ENCODE data around the gene FAM221B. TPM values are rescaled to one million over a fixed set of nuclear protein-coding genes. Genes with fewer than 3 reads are reported as not detected.
A peak's percentile ranks its signal among the peaks of the same experiment; 100 is the strongest.

The FAM221B gene
- total and polyA plus RNA-seq, 9 of the 15 experiments (the other 6 are each of a cell fraction or from before 2014, with no cell fraction given) = 0.01 TPM; not detected in 8

DNA sequence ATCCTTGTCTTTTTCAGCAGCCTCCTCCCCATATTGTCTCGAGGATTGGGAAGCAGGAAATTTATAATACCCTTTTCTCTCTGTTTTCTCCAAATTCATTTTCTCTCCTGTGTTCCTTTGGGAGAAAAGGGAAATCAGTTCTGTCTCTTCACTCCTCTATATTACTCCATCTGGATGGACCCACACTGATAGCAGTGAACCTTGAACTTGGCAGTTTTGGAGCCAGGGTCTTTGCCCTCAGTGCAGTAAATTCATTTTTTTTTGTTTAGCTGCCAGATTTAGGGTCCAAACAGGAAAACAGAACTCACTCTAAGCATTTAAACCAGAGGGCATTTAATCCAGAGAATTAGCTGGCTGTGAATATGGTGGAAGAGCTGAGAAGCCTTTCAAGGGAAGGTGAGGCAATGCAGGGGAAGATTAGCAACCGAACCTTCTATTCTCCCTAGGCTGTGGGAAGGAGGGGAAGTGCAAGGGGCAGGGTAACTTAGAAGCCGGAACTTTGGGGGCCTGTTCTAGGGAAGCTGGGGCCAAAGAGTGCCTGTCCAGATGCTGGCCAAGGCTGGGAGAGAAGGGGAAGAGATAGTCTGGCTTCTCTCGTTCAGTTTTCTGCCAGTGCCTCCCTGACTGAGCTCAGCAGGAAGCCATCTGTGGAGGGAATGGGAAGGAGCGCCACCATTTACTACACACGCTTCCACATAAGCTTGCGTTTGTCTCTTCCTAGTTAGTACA lies 53.5 kb downstream of the FAM221B start:
- H3K9me3 ChIP-seq (replicated peaks; ENCODE audit: control insufficient read depth, insufficient read depth, low read depth, low read length) = no peaks in the 10 kb centered on the region
- peaks cover 6 to 23% of the 10 kb centered on the region in 2 experiments; a peak in 4 of 5 replicates for H3K4me1 ChIP-seq (replicated peaks in 1 of 2; ENCODE audit: control insufficient read depth in 2 of 2, insufficient read depth in 2 of 2, low read length in 2 of 2)
- POLR2A ChIA-PET = interaction anchor here (0.9 to 1.1 kb wide), 3 partner anchors 8 to 36 kb away, joined by 3 to 4 read pairs (median 3); no protein-coding TSS in a partner anchor
- H3K9ac ChIP-seq (ENCODE audit: insufficient read depth in 1 of 2, low read depth in 2 of 2, low read length in 2 of 2) = peak overlapping the region; percentile 51 to 84; a peak in 3 of 4 replicates
- no peaks in the 10 kb centered on the region for H3K27me3 ChIP-seq (ENCODE audit: control insufficient read depth in 2 of 2, insufficient read depth in 2 of 2, low read length in 2 of 2)
- 0 out of 3 replicates have a peak, but pooled peaks cover 4% of the 10 kb centered on the region for H3K36me3 ChIP-seq (ENCODE audit: control insufficient read depth, insufficient read depth, low read length)
- peak in 2 of 4 experiments; percentile 13 to 29 for DNase-seq (ENCODE audit: extremely low read depth in 1 of 4, low spot score in 3 of 4)
- peak; percentile 81 for ATAC-seq
- TF ChIP-seq ZBTB11 (CRISPR knock-in tag; IDR thresholded peaks at IDR 0.05) (0 out of 6 replicates have a peak, but pooled peaks of 1 of the 3 experiments have one; percentile 15), ZNF124 (CRISPR knock-in tag; IDR thresholded peaks at IDR 0.05) (no peak), SPI1 (IDR thresholded peaks at IDR 0.05; ENCODE audit: borderline replicate concordance, low read depth, low read length) (peak; percentile 67; the same call in 1 of the 2 replicates), GATA2 (CRISPR knock-in tag; IDR thresholded peaks at IDR 0.05) (no peak)
- TF ChIP-seq, protein P1, sequence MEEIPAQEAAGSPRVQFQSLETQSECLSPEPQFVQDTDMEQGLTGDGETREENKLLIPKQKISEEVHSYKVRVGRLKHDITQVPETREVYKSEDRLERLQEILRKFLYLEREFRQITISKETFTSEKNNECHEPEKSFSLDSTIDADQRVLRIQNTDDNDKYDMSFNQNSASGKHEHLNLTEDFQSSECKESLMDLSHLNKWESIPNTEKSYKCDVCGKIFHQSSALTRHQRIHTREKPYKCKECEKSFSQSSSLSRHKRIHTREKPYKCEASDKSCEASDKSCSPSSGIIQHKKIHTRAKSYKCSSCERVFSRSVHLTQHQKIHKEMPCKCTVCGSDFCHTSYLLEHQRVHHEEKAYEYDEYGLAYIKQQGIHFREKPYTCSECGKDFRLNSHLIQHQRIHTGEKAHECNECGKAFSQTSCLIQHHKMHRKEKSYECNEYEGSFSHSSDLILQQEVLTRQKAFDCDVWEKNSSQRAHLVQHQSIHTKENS (CRISPR knock-in tag; IDR thresholded peaks at IDR 0.05) = no peak
- intact Hi-C loops (cut with micrococcal nuclease) (loop anchor here (5.0 kb wide), 1 partner anchor 38 kb away; no protein-coding TSS in a partner anchor), in situ Hi-C loops (cut with MboI) (no loop called here)
- BruUV-seq (replicated peaks) = no TSS peak
- CTCF ChIA-PET (ENCODE audit: low intra/inter-chr PET ratio) = no interaction called here
- no peak overlapping the region for H3K4me3 ChIP-seq
- H4K20me1 ChIP-seq (replicated peaks; ENCODE audit: control insufficient read depth, insufficient read depth, low read length) = no peaks in the 10 kb centered on the region
- H3K4me2 ChIP-seq (ENCODE audit: insufficient read depth, low read length) = peak overlapping the region; percentile 62
- peaks cover 9% of the 10 kb centered on the region for H3K79me2 ChIP-seq (ENCODE audit: control insufficient read depth, insufficient read depth, low read length)
- H3K9me1 ChIP-seq (ENCODE audit: control insufficient read depth, insufficient read depth, low read length) = no peaks in the 10 kb centered on the region
- 27% methylated on average over 7 of the region's 7 CpGs for WGBS (ENCODE audit: insufficient coverage, low coverage, missing lambda C conversion rate)
- peak overlapping the region; percentile 73; the same call in 2 of the 3 replicates for H3K27ac ChIP-seq (ENCODE audit: extremely low read depth, low read depth, low read length)
- H2AFZ ChIP-seq (ENCODE audit: low read depth, low read length) = peak overlapping the region; percentile 75; the same call in 1 of the 2 replicates
- peak; percentile 75 for FAIRE-seq

All from K562 (cell line).